ENCODE results near the gene NGB. TPM values are rescaled to one million over a fixed set of nuclear protein-coding genes. Genes with fewer than 3 reads are reported as not detected.

Gene NGB
- total RNA-seq, 2 experiments from 2014 or later = not detected

DNA sequence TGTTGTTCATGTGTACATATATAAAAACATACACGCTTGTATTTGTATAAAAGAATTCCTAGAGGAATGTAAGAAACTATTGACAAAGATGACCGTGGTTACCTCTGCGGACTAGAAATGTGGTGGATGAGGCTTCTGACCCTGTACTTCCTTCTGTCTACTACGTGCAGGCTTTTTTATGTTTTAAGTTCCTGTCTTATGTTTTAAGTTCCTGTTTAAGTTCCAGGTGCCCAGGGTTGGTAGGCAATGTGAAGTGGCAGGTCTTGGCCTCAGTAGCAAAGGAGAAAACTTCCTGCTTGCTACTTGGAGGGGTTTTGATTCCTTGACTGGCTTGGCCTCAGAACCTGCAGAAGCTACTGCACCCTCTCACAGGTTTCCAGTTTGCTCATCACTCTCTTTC, 38.1 kb upstream of the NGB start:
- Mint-ChIP-seq H3K27ac (no peak overlapping the region), H3K4me3 (no peak overlapping the region), H3K9me3 (ENCODE audit: low read depth) (no peaks in the 10 kb centered on the region), H3K36me3 (no peaks in the 10 kb centered on the region), H3K27me3 (peaks cover 3% of the 10 kb centered on the region), H3K4me1 (peaks cover 17% of the 10 kb centered on the region)
- no peak for DNase-seq
- no peak for ATAC-seq
- CTCF ChIA-PET = interaction anchor here (1.2 kb wide), 1 partner anchor 157 kb away, joined by 3 read pairs; no protein-coding TSS in a partner anchor

DNA sequence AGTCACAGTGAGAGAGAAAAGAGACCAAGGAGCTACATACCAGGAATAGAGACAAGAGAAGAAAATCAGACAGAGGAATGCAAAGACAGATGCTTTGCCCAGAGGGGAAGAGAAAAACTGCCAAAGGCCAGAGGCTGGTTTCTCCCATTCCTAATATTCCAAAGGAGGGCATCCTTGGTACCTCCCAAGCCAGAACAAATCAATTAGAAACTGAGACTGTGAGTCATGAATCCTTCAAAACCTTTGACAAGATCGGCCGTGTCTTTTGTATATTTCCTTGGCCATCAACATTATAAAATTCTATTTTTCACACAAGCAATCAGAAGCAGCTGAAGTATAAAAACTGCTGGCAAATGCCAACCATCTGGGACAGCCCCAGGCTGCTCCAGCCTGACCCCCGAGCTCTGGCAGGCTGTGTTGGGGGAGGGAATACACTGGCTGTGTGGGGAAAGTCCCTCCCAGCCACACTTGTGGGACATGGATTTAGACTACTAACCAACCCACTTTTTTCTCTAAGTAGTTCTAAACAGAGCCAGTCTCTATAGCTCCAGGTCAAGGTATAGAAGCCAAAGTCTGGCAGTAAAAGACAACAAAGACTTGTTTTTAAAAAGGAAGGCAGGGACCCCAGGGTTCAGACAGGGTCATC, 36.0 kb upstream of the NGB start:
- ATAC-seq (no peak), DNase-seq (no peak)
- H3K4me1 Mint-ChIP-seq = peaks cover 32% of the 10 kb centered on the region
- H3K36me3 Mint-ChIP-seq = no peaks in the 10 kb centered on the region
- CTCF ChIA-PET = interaction anchor here (0.9 to 10.6 kb wide), 3 partner anchors 8 to 24 kb away, joined by 3 to 170 read pairs (median 3); partner anchors contain the start of genes GSTZ1 and POMT2
- H3K27ac Mint-ChIP-seq = no peak overlapping the region
- no peaks in the 10 kb centered on the region for H3K9me3 Mint-ChIP-seq (ENCODE audit: low read depth)
- no peak overlapping the region for H3K4me3 Mint-ChIP-seq
- peaks cover 3% of the 10 kb centered on the region for H3K27me3 Mint-ChIP-seq

- peaks cover 32% of the 10 kb centered on the region for H3K4me1 Mint-ChIP-seq
- CTCF ChIA-PET = interaction anchor here (0.9 to 10.6 kb wide), 3 partner anchors 9 to 24 kb away, joined by 3 to 170 read pairs (median 3); partner anchors contain the start of genes GSTZ1 and POMT2
- H3K9me3 Mint-ChIP-seq (ENCODE audit: low read depth) = no peaks in the 10 kb centered on the region
- no peak overlapping the region for H3K27ac Mint-ChIP-seq
- ATAC-seq = no peak
- peaks cover 3% of the 10 kb centered on the region for H3K27me3 Mint-ChIP-seq
- DNase-seq = no peak
- no peak overlapping the region for H3K4me3 Mint-ChIP-seq
- H3K36me3 Mint-ChIP-seq = no peaks in the 10 kb centered on the region
Measured at GRCh38 chr14:77306416-77306815, 35.4 kb upstream of the NGB start.

DNA sequence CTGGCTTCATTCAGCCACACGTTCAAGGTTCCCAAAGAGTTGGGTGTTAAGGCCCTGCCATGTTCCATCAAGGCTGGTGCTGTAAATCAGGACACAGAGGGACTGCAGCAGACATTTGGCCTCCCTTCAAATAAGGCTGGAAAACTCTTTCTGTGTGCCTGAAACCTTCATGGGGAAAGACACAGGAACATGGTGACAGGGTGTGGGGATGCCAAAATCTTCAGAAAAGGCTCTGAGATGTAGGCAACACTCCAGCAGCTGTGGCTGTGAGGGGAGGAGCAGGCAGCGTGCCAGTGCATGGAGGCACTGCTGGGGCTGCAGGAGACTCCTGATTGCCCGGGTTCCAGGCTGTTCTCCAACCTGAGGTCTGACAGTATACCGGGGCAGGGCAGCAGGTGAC, 34.7 kb upstream of the NGB start:
- peaks cover 32% of the 10 kb centered on the region for H3K4me1 Mint-ChIP-seq
- ATAC-seq (no peak), DNase-seq (no peak)
- H3K27ac Mint-ChIP-seq = no peak overlapping the region
- peaks cover 3% of the 10 kb centered on the region for H3K27me3 Mint-ChIP-seq
- CTCF ChIA-PET = interaction anchor here (1.2 to 10.6 kb wide), 3 partner anchors 10 to 154 kb away, joined by 5 to 170 read pairs (median 29); partner anchors contain the start of genes GSTZ1 and POMT2
- no peak overlapping the region for H3K4me3 Mint-ChIP-seq
- no peaks in the 10 kb centered on the region for H3K9me3 Mint-ChIP-seq (ENCODE audit: low read depth)
- no peaks in the 10 kb centered on the region for H3K36me3 Mint-ChIP-seq

DNA sequence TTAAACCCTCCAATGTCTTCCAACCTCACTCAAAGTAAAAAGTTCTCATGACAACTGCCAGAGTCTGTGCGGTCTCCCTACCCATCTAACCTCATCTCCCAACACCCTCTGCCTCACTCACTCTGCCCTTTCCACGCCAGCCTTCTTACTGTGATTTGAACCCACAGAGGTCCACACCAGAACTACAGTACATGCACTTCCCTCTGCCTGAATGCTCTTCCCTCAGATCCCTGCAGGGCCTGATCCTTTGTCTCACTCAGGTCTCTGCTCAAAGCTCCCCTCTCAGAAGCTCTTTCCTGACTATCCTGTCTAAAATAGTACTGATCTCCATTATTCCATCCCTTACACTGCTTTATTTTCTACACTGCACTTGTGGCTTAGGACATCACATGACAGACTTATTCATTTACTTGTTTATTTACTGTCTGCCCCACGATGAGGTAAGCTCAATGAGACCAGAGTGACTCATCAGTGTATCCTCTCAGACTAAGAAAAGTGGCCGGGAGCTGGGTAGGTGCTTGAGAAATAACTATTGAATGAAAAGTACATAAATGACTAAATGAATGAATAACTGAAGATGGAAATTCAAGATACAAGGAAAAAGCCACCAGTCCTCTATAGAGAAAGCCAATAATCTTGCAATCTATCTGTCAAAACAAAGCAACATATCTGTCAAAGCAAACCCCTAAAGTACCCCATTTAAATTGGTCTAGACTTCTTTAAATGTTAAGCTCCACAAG, 32.6 kb upstream of the NGB start:
- no peaks in the 10 kb centered on the region for H3K36me3 Mint-ChIP-seq
- H3K9me3 Mint-ChIP-seq (ENCODE audit: low read depth) = no peaks in the 10 kb centered on the region
- H3K27ac Mint-ChIP-seq = peak overlapping the region; percentile 73
- H3K27me3 Mint-ChIP-seq = peaks cover 3% of the 10 kb centered on the region
- CTCF ChIA-PET = interaction anchor here (0.8 to 10.6 kb wide), 6 partner anchors 8 to 180 kb away, joined by 3 to 170 read pairs (median 6); partner anchors contain the start of genes GSTZ1, POMT2, SAMD15 and TMED8
- peak; percentile 78 for DNase-seq
- H3K4me3 Mint-ChIP-seq = no peak overlapping the region
- ATAC-seq = peak; percentile 81
- H3K4me1 Mint-ChIP-seq = peaks cover 26% of the 10 kb centered on the region

DNA sequence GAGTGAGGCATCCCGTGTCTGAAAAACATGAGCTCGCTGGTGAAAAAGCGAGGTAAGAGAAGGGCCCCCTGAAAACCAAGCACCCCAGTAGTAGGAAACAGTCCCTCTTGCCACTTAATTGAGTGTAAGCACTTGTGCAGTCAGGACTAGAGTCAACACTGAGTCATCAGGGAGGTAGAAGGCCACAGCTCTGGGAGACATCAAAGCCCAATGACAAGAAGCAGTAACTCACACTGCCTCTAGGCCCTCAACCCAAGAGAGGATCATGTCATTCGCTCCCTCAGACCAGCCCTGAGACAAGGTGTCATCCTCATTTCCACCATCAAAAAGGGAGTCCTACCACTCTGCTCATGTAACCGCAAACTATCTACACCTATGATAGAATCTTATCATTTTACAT, 31.9 kb upstream of the NGB start:
- H3K4me3 Mint-ChIP-seq = no peak overlapping the region
- CTCF ChIA-PET = interaction anchor here (0.8 to 10.6 kb wide), 7 partner anchors 8 to 156 kb away, joined by 3 to 170 read pairs (median 5); partner anchors contain the start of genes GSTZ1, POMT2, SAMD15 and TMED8
- ATAC-seq (peak; percentile 90), DNase-seq (peak; percentile 80)
- H3K9me3 Mint-ChIP-seq (ENCODE audit: low read depth) = no peaks in the 10 kb centered on the region
- peaks cover 3% of the 10 kb centered on the region for H3K27me3 Mint-ChIP-seq
- H3K27ac Mint-ChIP-seq = peak overlapping the region; percentile 73
- H3K4me1 Mint-ChIP-seq = peaks cover 26% of the 10 kb centered on the region
- no peaks in the 10 kb centered on the region for H3K36me3 Mint-ChIP-seq

- peak; percentile 78 for DNase-seq
- no peaks in the 10 kb centered on the region for H3K36me3 Mint-ChIP-seq
- CTCF ChIA-PET = interaction anchor here (0.8 to 10.6 kb wide), 10 partner anchors 11 to 250 kb away, joined by 3 to 170 read pairs (median 4); partner anchors contain the start of genes GSTZ1, POMT2, SAMD15 and TMED8
Measured at GRCh38 chr14:77301103-77301502, 30.1 kb upstream of the NGB start.

GRCh38 chr14:77299771-77300170, 28.8 kb upstream of the NGB start:
- H3K36me3 Mint-ChIP-seq = no peaks in the 10 kb centered on the region
- H3K27ac Mint-ChIP-seq = no peak overlapping the region
- CTCF ChIA-PET = interaction anchor here (0.6 to 10.6 kb wide), 3 partner anchors 16 to 248 kb away, joined by 3 to 170 read pairs (median 7); partner anchors contain the start of genes SAMD15 and TMED8
- peaks cover 21% of the 10 kb centered on the region for H3K4me1 Mint-ChIP-seq
- no peak overlapping the region for H3K4me3 Mint-ChIP-seq
- no peaks in the 10 kb centered on the region for H3K9me3 Mint-ChIP-seq (ENCODE audit: low read depth)
- H3K27me3 Mint-ChIP-seq = peaks cover 2% of the 10 kb centered on the region
- DNase-seq (no peak), ATAC-seq (no peak)

More at GRCh38 chr14:77301103-77301502, 30.1 kb upstream of the NGB start:
- no peak overlapping the region for H3K4me3 Mint-ChIP-seq
- H3K27me3 Mint-ChIP-seq = peaks cover 3% of the 10 kb centered on the region
- no peaks in the 10 kb centered on the region for H3K9me3 Mint-ChIP-seq (ENCODE audit: low read depth)
- no peak overlapping the region for H3K27ac Mint-ChIP-seq
- no peak for ATAC-seq
- H3K4me1 Mint-ChIP-seq = peaks cover 22% of the 10 kb centered on the region

- H3K9me3 Mint-ChIP-seq (ENCODE audit: low read depth) = no peaks in the 10 kb centered on the region
Measured at GRCh38 chr14:77296906-77297305, 25.9 kb upstream of the NGB start.

DNA sequence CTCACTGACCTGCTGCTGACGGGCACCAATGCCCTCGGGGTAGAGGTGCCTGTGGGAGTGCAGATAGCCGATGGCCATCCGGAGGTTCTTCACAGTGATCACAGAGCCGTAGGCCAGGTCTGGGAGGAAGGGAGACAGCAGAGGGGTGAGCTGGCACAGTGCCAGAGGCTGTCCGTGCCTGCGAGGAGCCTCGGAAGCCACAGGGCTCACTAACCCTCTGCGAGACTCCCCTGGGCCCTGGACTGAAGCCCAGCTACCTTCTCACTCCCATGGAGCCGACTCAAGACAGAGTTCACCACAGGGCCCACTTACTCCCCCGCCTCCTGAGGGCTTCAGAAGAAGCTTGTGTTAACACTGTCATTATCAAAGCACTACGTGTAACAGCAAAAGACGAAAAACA, 25.1 kb upstream of the NGB start:
- no peaks in the 10 kb centered on the region for H3K36me3 Mint-ChIP-seq

More at GRCh38 chr14:77296906-77297305, 25.9 kb upstream of the NGB start:
- no peaks in the 10 kb centered on the region for H3K36me3 Mint-ChIP-seq
- H3K27ac Mint-ChIP-seq = no peak overlapping the region
- H3K4me3 Mint-ChIP-seq = no peak overlapping the region
- no peak for DNase-seq
- CTCF ChIA-PET = interaction anchor here (2.0 kb wide), 1 partner anchor 19 kb away, joined by 7 read pairs; no protein-coding TSS in a partner anchor
- no peaks in the 10 kb centered on the region for H3K27me3 Mint-ChIP-seq
- no peak for ATAC-seq
- no peaks in the 10 kb centered on the region for H3K4me1 Mint-ChIP-seq

GRCh38 chr14:77290705-77291104, 19.7 kb upstream of the NGB start:
- no peak overlapping the region for H3K4me3 Mint-ChIP-seq
- ATAC-seq = no peak
- no peaks in the 10 kb centered on the region for H3K9me3 Mint-ChIP-seq (ENCODE audit: low read depth)
- H3K36me3 Mint-ChIP-seq = no peaks in the 10 kb centered on the region
- no peaks in the 10 kb centered on the region for H3K4me1 Mint-ChIP-seq
- no peak overlapping the region for H3K27ac Mint-ChIP-seq
- no peaks in the 10 kb centered on the region for H3K27me3 Mint-ChIP-seq
- CTCF ChIA-PET = interaction anchor here (1.0 to 2.2 kb wide), 4 partner anchors 10 to 29 kb away, joined by 3 to 5 read pairs (median 4); no protein-coding TSS in a partner anchor
- no peak for DNase-seq

More for the DNA sequence above, 25.1 kb upstream of the NGB start:
- Mint-ChIP-seq H3K27me3 (no peaks in the 10 kb centered on the region), H3K9me3 (ENCODE audit: low read depth) (no peaks in the 10 kb centered on the region), H3K27ac (no peak overlapping the region), H3K4me1 (no peaks in the 10 kb centered on the region), H3K4me3 (no peak overlapping the region)
- no peak for DNase-seq
- CTCF ChIA-PET = interaction anchor here (2.0 kb wide), 1 partner anchor 20 kb away, joined by 7 read pairs; no protein-coding TSS in a partner anchor
- ATAC-seq = no peak

DNA sequence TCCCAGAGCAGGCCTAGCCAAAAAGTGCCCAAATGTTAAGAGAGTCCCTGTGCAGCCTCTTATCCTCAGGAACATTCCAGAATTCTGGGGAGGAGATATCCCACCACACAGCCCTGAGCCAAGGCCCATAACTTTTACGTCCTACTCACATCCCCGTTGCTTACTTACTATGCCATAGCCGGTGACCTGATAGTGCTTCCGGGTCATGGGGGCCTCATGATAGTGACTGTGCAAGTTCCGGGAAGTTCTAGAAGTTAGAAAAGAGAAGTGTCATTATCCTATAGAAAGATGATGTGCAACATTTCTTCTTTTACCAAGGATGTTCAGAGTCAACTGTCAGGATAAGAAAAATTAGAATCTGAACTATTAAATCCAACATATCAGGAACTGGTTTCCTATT, 15.6 kb upstream of the NGB start:
- Mint-ChIP-seq H3K27me3 (no peaks in the 10 kb centered on the region), H3K27ac (no peak overlapping the region), H3K4me3 (no peak overlapping the region), H3K4me1 (no peaks in the 10 kb centered on the region), H3K36me3 (no peaks in the 10 kb centered on the region), H3K9me3 (ENCODE audit: low read depth) (no peaks in the 10 kb centered on the region)
- ATAC-seq (no peak), DNase-seq (no peak)
- CTCF ChIA-PET = no interaction called here

DNA sequence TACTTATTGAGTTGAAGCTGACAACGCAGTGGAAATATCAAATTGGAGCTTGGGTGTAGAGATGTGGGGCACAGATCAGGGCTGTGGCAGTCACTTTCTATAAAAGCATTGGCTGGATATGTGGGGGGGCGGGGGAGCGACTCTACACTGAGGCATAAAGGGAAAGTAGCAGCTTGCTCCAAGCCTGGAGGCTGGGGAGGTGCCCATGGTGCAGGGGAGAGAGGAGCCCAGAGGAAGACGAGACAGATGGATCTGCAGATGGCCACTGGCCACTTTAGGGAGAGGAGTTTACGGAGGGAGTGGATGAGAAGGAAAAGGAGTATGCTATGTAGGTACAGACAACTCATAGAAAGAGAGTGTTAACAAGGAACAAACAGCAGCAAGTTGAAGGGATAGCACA, 13.5 kb upstream of the NGB start:
- Mint-ChIP-seq H3K27me3 (no peaks in the 10 kb centered on the region), H3K27ac (no peak overlapping the region), H3K4me1 (no peaks in the 10 kb centered on the region), H3K4me3 (no peak overlapping the region), H3K36me3 (no peaks in the 10 kb centered on the region), H3K9me3 (ENCODE audit: low read depth) (no peaks in the 10 kb centered on the region)
- ATAC-seq (no peak), DNase-seq (no peak)
- CTCF ChIA-PET = interaction anchor here (2.7 kb wide), 1 partner anchor 32 kb away, joined by 9 read pairs; no protein-coding TSS in a partner anchor
